Measurements from ENCODE around the gene ARRB1. TPM values are rescaled to one million over a fixed set of nuclear protein-coding genes. Genes with fewer than 3 reads are reported as not detected.
A peak's percentile ranks its signal among the peaks of the same experiment; 100 is the strongest.

Gene ARRB1
- total and polyA plus RNA-seq, 9 of the 15 experiments (the other 6 are each of a cell fraction or from before 2014, with no cell fraction given) = 6.6 to 45.4 (median 28.5) TPM

GRCh38 chr11:75351791-75352587 lies 528 bp upstream of the ARRB1 start (continued):
- no peak; a peak in 1 of 6 replicates for TF ChIP-seq ZBTB11 (CRISPR knock-in tag; IDR thresholded peaks at IDR 0.05)
- TF ChIP-seq NCOR1 (IDR thresholded peaks at IDR 0.05) = peak; percentile 29
- TF ChIP-seq ZBTB26 (CRISPR knock-in tag; IDR thresholded peaks at IDR 0.05) = peak; percentile 87
- TF ChIP-seq ZBTB9 (CRISPR knock-in tag; IDR thresholded peaks at IDR 0.05) = peak; percentile 78
- no peak for TF ChIP-seq ZBTB12 (CRISPR knock-in tag; IDR thresholded peaks at IDR 0.05)
- TF ChIP-seq TEAD4 (IDR thresholded peaks at IDR 0.05; ENCODE audit: low read length) = no peak
- TF ChIP-seq TEAD4 (CRISPR knock-in tag; IDR thresholded peaks at IDR 0.05; ENCODE audit: borderline replicate concordance) = 0 out of 2 replicates have a peak, but pooled peaks have one; percentile 6
- TF ChIP-seq E2F6 (IDR thresholded peaks at IDR 0.05; ENCODE audit: borderline replicate concordance in 1 of 2, extremely low read depth in 1 of 2, insufficient read depth in 1 of 2, insufficient read length in 1 of 2, low read depth in 1 of 2, low read length in 1 of 2, poor library complexity in 1 of 2, severe bottlenecking in 1 of 2) = peak; percentile 27 to 59
- TF ChIP-seq ZNF311 (CRISPR knock-in tag; IDR thresholded peaks at IDR 0.05) = no peak
- TF ChIP-seq PHB2 (IDR thresholded peaks at IDR 0.05; ENCODE audit: low read depth) = 0 out of 2 replicates have a peak, but pooled peaks have one; percentile 29
- no peak for TF ChIP-seq USF2 (CRISPR knock-in tag; IDR thresholded peaks at IDR 0.05)
- no peak for TF ChIP-seq HIVEP1 (CRISPR knock-in tag; IDR thresholded peaks at IDR 0.05)
- peak; percentile 85; the same call in 1 of the 2 replicates for TF ChIP-seq THAP7 (CRISPR knock-in tag; IDR thresholded peaks at IDR 0.05)
- TF ChIP-seq SMAD4 (CRISPR knock-in tag; conservative IDR thresholded peaks at IDR 0.05) = peak; percentile 65
- peak; percentile 98 for TF ChIP-seq LARP7 (IDR thresholded peaks at IDR 0.05)
